Endothelial cell of umbilical vein (primary cell): ENCODE measurements around the gene MBOAT2. TPM values are rescaled to one million over a fixed set of nuclear protein-coding genes. Genes with fewer than 3 reads are reported as not detected.
"Not testable (repeated sequence)": the region's sequence is repeated elsewhere in the genome, so short reads cannot be mapped to it uniquely, and the experiment has no call there.

ENCODE experiments used
- BruUV-seq: library from RNA; stranded (reverse); fragments of 400-500 nt; replicated peaks from 2 replicates; lab custom pipeline; 2021; lab: Mats Ljungman, UMichigan
- CTCF ChIA-PET: fragments of 300-600, 350-600 bp; sonication (Branson Sonifier 250); formaldehyde crosslinking; loops from one replicate; lab custom pipeline; 2021; ENCODE audit warnings: antibody characterized with exemption, inconsistent platforms; lab: Charles Lee
- POLR2A ChIA-PET: fragments of 300-600, 350-600 bp; sonication (Branson Sonifier 250); formaldehyde crosslinking; loops from one replicate; lab custom pipeline; 2021; ENCODE audit warnings: antibody characterized with exemption, inconsistent platforms; lab: Charles Lee
- DNase-seq: peaks from one replicate; pipeline ENCODE4 v3.0.0-alpha.2; 2011; ENCODE audit warnings: low read depth, low spot score
- FAIRE-seq: peaks from 2 replicates; lab custom pipeline; 2011; peaks lifted over from hg19 to GRCh38; lab: Jason Lieb, UNC
- H2AFZ ChIP-seq: 2 replicates; pipeline ENCODE4 v1.6.0; 2012; ENCODE audit warnings: low read depth, low read length, control low read depth, inconsistent platforms
- H3K27ac ChIP-seq: 2 replicates; pipeline ENCODE4 v1.5.1; 2011; ENCODE audit warnings: low read depth, mild to moderate bottlenecking, control low read depth, low read length, moderate library complexity; ENCODE audit not compliant: insufficient read depth
- H3K27me3 ChIP-seq, 2 experiments: 2 replicates each; pipeline versions ENCODE4 v1.6.0 to v1.6.1; 2011; ENCODE audit warnings: low read length in 2 of 2, mixed read lengths in 1 of 2; ENCODE audit not compliant: control insufficient read depth in 2 of 2, insufficient read depth in 2 of 2
- H3K36me3 ChIP-seq, 2 experiments: 2 replicates in 1 of 2; 3 replicates in 1 of 2; pipeline ENCODE4 v1.5.1; 2011; ENCODE audit warnings: low read length in 2 of 2, mild to moderate bottlenecking in 1 of 2, moderate library complexity in 1 of 2; ENCODE audit not compliant: control insufficient read depth in 2 of 2, insufficient read depth in 2 of 2; ENCODE audit errors: extremely low read depth in 1 of 2
- H3K4me1 ChIP-seq: 3 replicates; pipeline ENCODE4 v1.5.1; 2011; ENCODE audit warnings: mild to moderate bottlenecking, low read length; ENCODE audit not compliant: control insufficient read depth, insufficient read depth; ENCODE audit errors: extremely low read depth
- H3K4me2 ChIP-seq: 2 replicates; pipeline ENCODE4 v1.6.1; 2011; ENCODE audit warnings: low read length, control low read depth, mixed read lengths; ENCODE audit not compliant: insufficient read depth
- H3K4me3 ChIP-seq, 3 experiments: fragments of 200-600 bp in 1 of 3; sonication (generic), shearing (Covaris generic) in 1 of 3; replicated peaks in 1 of 3; 2 replicates each; pipeline ENCODE4 v1.5.1; 2011 to 2016; ENCODE audit warnings: control low read depth in 3 of 3, low read length in 3 of 3, mild to moderate bottlenecking in 2 of 3, inconsistent platforms in 1 of 3, low read depth in 1 of 3, moderate library complexity in 1 of 3; ENCODE audit not compliant: insufficient read depth in 1 of 3
- H3K79me2 ChIP-seq: 2 replicates; pipeline ENCODE4 v1.6.0; 2012; ENCODE audit warnings: low read length, inconsistent platforms; ENCODE audit not compliant: control insufficient read depth, insufficient read depth
- H3K9ac ChIP-seq: replicated peaks from 2 replicates; pipeline ENCODE3; 2011; ENCODE audit warnings: low read length, control low read depth; ENCODE audit not compliant: insufficient read depth; ENCODE audit errors: extremely low read depth
- H3K9me1 ChIP-seq: replicated peaks from 3 replicates; pipeline ENCODE4 v1.6.0; 2011; ENCODE audit warnings: mild to moderate bottlenecking, low read length; ENCODE audit not compliant: control insufficient read depth, insufficient read depth; ENCODE audit errors: extremely low read depth
- H3K9me3 ChIP-seq: replicated peaks from 2 replicates; pipeline ENCODE4 v1.5.1; 2012; ENCODE audit warnings: low read length, inconsistent platforms; ENCODE audit not compliant: control insufficient read depth, insufficient read depth
- H4K20me1 ChIP-seq: replicated peaks from 2 replicates; pipeline ENCODE3; 2011; ENCODE audit warnings: mild to moderate bottlenecking, low read length; ENCODE audit not compliant: control insufficient read depth, insufficient read depth; ENCODE audit errors: extremely low read depth
- POLR2A ChIP-seq: IDR thresholded peaks from 2 replicates; pipeline ENCODE4 v1.6.1; 2012; ENCODE audit warnings: low read depth, mild to moderate bottlenecking, control low read depth, low read length
- dilution Hi-C: fragments of 300-500 bp; cut with MboI; formaldehyde crosslinking; loops from one replicate; pipeline ENCODE4 v1.15.0; 2019; ENCODE audit warnings: low sequenced_read_pairs; ENCODE audit not compliant: extremely low pct_ligation_motif_present
- intact Hi-C: fragments of 100-400 bp; cut with micrococcal nuclease; formaldehyde crosslinking; loops from one replicate; pipeline ENCODE4 v1.10.0; 2022
- polyA plus RNA-seq, 4 experiments: library from polyadenylated mRNA; depleted of rRNA in 3 of 4; stranded (reverse) in 3 of 4; unstranded in 1 of 4; fragments of >200 nt; gene quantifications; 2 replicates each; pipeline versions ENCODE4 v1.2.1 to v1.2.3, GENCODE V29; 2011 to 2012; ENCODE audit warnings: missing spikeins in 1 of 4
- total RNA-seq: library from RNA; stranded (reverse); gene quantifications from 2 replicates; pipeline ENCODE4 v1.2.3, GENCODE V29; 2021

The MBOAT2 gene
- total and polyA plus RNA-seq, 2 donors (not counting 3 experiments of a cell fraction or from before 2014, with no cell fraction given), result 10.9 to 22.1 TPM

- CTCF ChIA-PET, result no interaction called here
- no peak overlapping the region for H3K4me2 ChIP-seq
- dilution Hi-C loops, result no loop called here
Measured at GRCh38 chr2:8974016-8974415, 29.5 kb downstream of the MBOAT2 start.

GRCh38 chr2:8973017-8973416, 30.5 kb downstream of the MBOAT2 start:
- H3K36me3 ChIP-seq, H3K4me1 ChIP-seq, dilution Hi-C loops, H3K79me2 ChIP-seq, DNase-seq, BruUV-seq, H3K4me3 ChIP-seq, H3K9me3 ChIP-seq, H2AFZ ChIP-seq, H3K27ac ChIP-seq, H3K9ac ChIP-seq, intact Hi-C loops, POLR2A ChIA-PET, H3K27me3 ChIP-seq, H3K4me2 ChIP-seq, H4K20me1 ChIP-seq, H3K9me1 ChIP-seq, CTCF ChIA-PET, FAIRE-seq: not testable (repeated sequence)

More at GRCh38 chr2:8974016-8974415, 29.5 kb downstream of the MBOAT2 start:
- POLR2A ChIA-PET, result no interaction called here
- Histone ChIP-seq H3K4me1 (no peaks in the 10 kb centered on the region), H3K9ac (no peak overlapping the region), H3K79me2 (no peaks in the 10 kb centered on the region), H3K9me1 (no peaks in the 10 kb centered on the region), H3K27me3 (no peaks in the 10 kb centered on the region), H3K4me3 (no peak overlapping the region), H4K20me1 (no peaks in the 10 kb centered on the region), H3K27ac (no peak overlapping the region), H3K9me3 (no peaks in the 10 kb centered on the region), H3K36me3 (no peaks in the 10 kb centered on the region), H2AFZ (no peak overlapping the region)
- FAIRE-seq (no peak), DNase-seq (no peak)
- TF ChIP-seq POLR2A, result no peak
- intact Hi-C loops, result no loop called here
- BruUV-seq, result no TSS peak

GRCh38 chr2:8972535-8972934, 30.9 kb downstream of the MBOAT2 start:
- H3K4me1 ChIP-seq, H4K20me1 ChIP-seq, H3K9ac ChIP-seq, H2AFZ ChIP-seq, H3K27me3 ChIP-seq, H3K4me2 ChIP-seq, dilution Hi-C loops, intact Hi-C loops, DNase-seq, H3K79me2 ChIP-seq, H3K9me3 ChIP-seq, FAIRE-seq, H3K27ac ChIP-seq, H3K9me1 ChIP-seq, CTCF ChIA-PET, H3K4me3 ChIP-seq, H3K36me3 ChIP-seq, BruUV-seq, POLR2A ChIA-PET: not testable (repeated sequence)

GRCh38 chr2:8969348-8969747, 34.1 kb downstream of the MBOAT2 start:
- H3K9ac ChIP-seq, H3K4me1 ChIP-seq, intact Hi-C loops, H3K27ac ChIP-seq, H3K79me2 ChIP-seq, H2AFZ ChIP-seq, DNase-seq, dilution Hi-C loops, BruUV-seq, H3K4me3 ChIP-seq, H3K27me3 ChIP-seq, POLR2A ChIA-PET, FAIRE-seq, H3K9me3 ChIP-seq, H3K9me1 ChIP-seq, H4K20me1 ChIP-seq, H3K36me3 ChIP-seq, H3K4me2 ChIP-seq: not testable (repeated sequence)
- CTCF ChIA-PET, result interaction anchor here (1.5 kb wide), 1 partner anchor 23 kb away, joined by 3 read pairs; no protein-coding TSS in a partner anchor
